GM23248 (cell line): ENCODE results near the gene PPFIA3. TPM values are rescaled to one million over a fixed set of nuclear protein-coding genes. Genes with fewer than 3 reads are reported as not detected.
"Not testable (repeated sequence)": the region's sequence is repeated elsewhere in the genome, so short reads cannot be mapped to it uniquely, and the experiment has no call there.

ENCODE experiments used
- DNase-seq: peaks from one replicate; pipeline ENCODE4 v3.0.0-alpha.2; 2015
- H2AFZ ChIP-seq: fragments of 200-600 bp; sonication (generic); 2 replicates; pipeline ENCODE4 v1.6.1; 2016; ENCODE audit warnings: antibody characterized with exemption
- H3F3A ChIP-seq: fragments of 200-600 bp; sonication (generic); 2 replicates; pipeline ENCODE4 v1.6.1; 2016; ENCODE audit warnings: mild to moderate bottlenecking, antibody characterized with exemption, mixed run types; ENCODE audit not compliant: insufficient read depth
- H3K27ac ChIP-seq: fragments of 200-600 bp; sonication (generic); 2 replicates; pipeline ENCODE4 v1.5.1; 2016; ENCODE audit warnings: mild to moderate bottlenecking
- H3K27me3 ChIP-seq: fragments of 200-600 bp; sonication (generic); replicated peaks from 2 replicates; pipeline ENCODE4 v1.6.1; 2016; ENCODE audit warnings: mild to moderate bottlenecking; ENCODE audit not compliant: insufficient read depth
- H3K36me3 ChIP-seq: fragments of 200-600 bp; sonication (generic); 2 replicates; pipeline ENCODE4 v1.6.1; 2016; ENCODE audit warnings: low read depth, mild to moderate bottlenecking
- H3K4me1 ChIP-seq: fragments of 200-600 bp; sonication (generic); 2 replicates; pipeline ENCODE4 v1.6.1; 2016; ENCODE audit warnings: mild to moderate bottlenecking; ENCODE audit not compliant: insufficient read depth
- H3K4me2 ChIP-seq: fragments of 200-600 bp; sonication (generic); one replicate; pipeline ENCODE4 v1.6.1; 2016; ENCODE audit warnings: mild to moderate bottlenecking; ENCODE audit not compliant: unreplicated experiment
- H3K4me3 ChIP-seq: fragments of 200-600 bp; sonication (generic); 2 replicates; pipeline ENCODE4 v1.5.1; 2016; ENCODE audit warnings: mild to moderate bottlenecking
- H3K79me2 ChIP-seq: fragments of 200-600 bp; sonication (generic); 2 replicates; pipeline ENCODE4 v1.6.1; 2016; ENCODE audit warnings: mild to moderate bottlenecking; ENCODE audit not compliant: insufficient read depth
- H3K9ac ChIP-seq: fragments of 200-600 bp; sonication (generic); 2 replicates; pipeline ENCODE4 v1.6.1; 2016; ENCODE audit warnings: mild to moderate bottlenecking
- H3K9me2 ChIP-seq: fragments of 200-600 bp; sonication (generic); 2 replicates; pipeline ENCODE4 v1.6.1; 2016; ENCODE audit warnings: mixed run types, mild to moderate bottlenecking, moderate library complexity; ENCODE audit not compliant: insufficient read depth
- H3K9me3 ChIP-seq: fragments of 200-600 bp; sonication (generic); one replicate; pipeline ENCODE4 v1.6.1; 2017; ENCODE audit warnings: low read depth
- H4K20me1 ChIP-seq: fragments of 200-600 bp; sonication (generic); 2 replicates; pipeline ENCODE4 v1.6.0; 2016; ENCODE audit not compliant: insufficient read depth
- EZH2 ChIP-seq: fragments of 200-600 bp; sonication (generic); IDR thresholded peaks from 2 replicates; pipeline ENCODE4 v1.6.1; 2018; ENCODE audit warnings: antibody characterized with exemption, mild to moderate bottlenecking; ENCODE audit not compliant: insufficient read depth, poor library complexity, severe bottlenecking
- EZH2phosphoT487 ChIP-seq: fragments of 200-600 bp; sonication (generic); IDR thresholded peaks from 2 replicates; pipeline ENCODE4 v1.6.1; 2018; ENCODE audit warnings: antibody characterized with exemption, moderate library complexity, mild to moderate bottlenecking, low read depth; ENCODE audit not compliant: insufficient read depth
- whole genome bisulfite sequencing, 2 experiments: methylation state at CpG; one replicate each; pipeline ENCODE4 v1.1.6; 2015 to 2017; ENCODE audit warnings: low lambda C conversion rate in 2 of 2, low coverage in 1 of 2; ENCODE audit errors: missing lambda C conversion rate in 2 of 2; 5-methylcytosine and 5-hydroxymethylcytosine counted together
- in situ Hi-C: fragments of 300-500 bp; cut with MboI; formaldehyde crosslinking; loops from 2 replicates; pipeline ENCODE4 v1.15.0; 2020
- polyA plus RNA-seq: library from polyadenylated mRNA; unstranded; fragments of >200 nt; fragmentation: Nextera tagmentation; extraction: Ambion mirVana; gene quantifications from 2 replicates; pipeline ENCODE4 v1.2.1, GENCODE V29; 2016
- total RNA-seq: library from RNA; depleted of rRNA; stranded (reverse); fragments of >200 nt; shearing (Covaris generic); gene quantifications from 2 replicates; pipeline ENCODE4 v1.2.3, GENCODE V29; 2014

The PPFIA3 gene
- total and polyA plus RNA-seq, 2 experiments from 2014 or later = 1.2 to 2.4 TPM

- Histone ChIP-seq H3K36me3 (no peaks in the 10 kb centered on the region), H3K27ac (no peak overlapping the region), H3K9me2 (no peaks in the 10 kb centered on the region), H3K79me2 (no peaks in the 10 kb centered on the region), H3K4me2 (no peak overlapping the region), H3K4me3 (no peak overlapping the region), H3K4me1 (no peaks in the 10 kb centered on the region), H3K27me3 (no peaks in the 10 kb centered on the region; the same call in 1 of the 2 replicates), H3K9me3 (no peaks in the 10 kb centered on the region), H3F3A (0 out of 2 replicates have a peak, but pooled peaks cover 4% of the 10 kb centered on the region), H3K9ac (no peak overlapping the region), H4K20me1 (no peaks in the 10 kb centered on the region), H2AFZ (no peak overlapping the region)
- no peak for TF ChIP-seq EZH2
- no peak for DNase-seq
- WGBS, 2 experiments = 23 to 25% methylated on average over 22 to 23 of the region's 23 CpGs
- in situ Hi-C loops = no loop called here
These were observed 5.8 kb downstream of the PPFIA3 start for GRCh38 chr19:49125025-49125731.

- Histone ChIP-seq H3K4me3 (no peak overlapping the region), H3K27me3 (no peaks in the 10 kb centered on the region; the same call in 1 of the 2 replicates), H3F3A (0 out of 2 replicates have a peak, but pooled peaks cover 4% of the 10 kb centered on the region), H3K9ac (no peak overlapping the region), H3K9me2 (no peaks in the 10 kb centered on the region), H3K36me3 (no peaks in the 10 kb centered on the region), H3K4me1 (no peaks in the 10 kb centered on the region), H2AFZ (no peak overlapping the region), H4K20me1 (no peaks in the 10 kb centered on the region), H3K27ac (no peak overlapping the region), H3K9me3 (no peaks in the 10 kb centered on the region), H3K79me2 (no peaks in the 10 kb centered on the region), H3K4me2 (no peak overlapping the region)
- 72 to 77% methylated on average over 4 of the region's 4 CpGs for WGBS, 2 experiments
- in situ Hi-C loops = no loop called here
- DNase-seq = no peak
- TF ChIP-seq EZH2 (no peak), EZH2phosphoT487 (no peak)
These were observed 7.2 kb downstream of the PPFIA3 start for GRCh38 chr19:49126575-49126974.

- DNase-seq, H4K20me1 ChIP-seq, H3K4me3 ChIP-seq, H3K4me2 ChIP-seq, in situ Hi-C loops, H3K4me1 ChIP-seq, H3K27me3 ChIP-seq, H3K9me2 ChIP-seq, H3K79me2 ChIP-seq, H3K9me3 ChIP-seq, H3K36me3 ChIP-seq, H3K27ac ChIP-seq, H3F3A ChIP-seq, H3K9ac ChIP-seq: not testable (repeated sequence)
- 95 to 97% methylated on average over 11 to 12 of the region's 12 CpGs for WGBS, 2 experiments
- peak overlapping the region; percentile 76 for H2AFZ ChIP-seq
These were observed 7.9 kb downstream of the PPFIA3 start for GRCh38 chr19:49127225-49127624.

- Histone ChIP-seq H3F3A (0 out of 2 replicates have a peak, but pooled peaks cover 4% of the 10 kb centered on the region), H3K4me1 (no peaks in the 10 kb centered on the region), H3K27ac (no peak overlapping the region), H3K9me3 (no peaks in the 10 kb centered on the region), H3K9me2 (no peaks in the 10 kb centered on the region), H3K27me3 (no peaks in the 10 kb centered on the region; the same call in 1 of the 2 replicates), H3K4me2 (peak overlapping the region; percentile 74), H3K4me3 (peak overlapping the region; percentile 64), H3K36me3 (no peaks in the 10 kb centered on the region), H3K9ac (peak overlapping the region; percentile 46; the same call in 1 of the 2 replicates), H2AFZ (peak overlapping the region; percentile 76), H4K20me1 (no peaks in the 10 kb centered on the region), H3K79me2 (no peaks in the 10 kb centered on the region)
- peak; percentile 98 for DNase-seq
- in situ Hi-C loops = no loop called here
- TF ChIP-seq EZH2phosphoT487 = no peak
- 5 to 6% methylated on average over 51 to 60 of the region's 63 CpGs for WGBS, 2 experiments
These were observed 8.6 kb downstream of the PPFIA3 start for GRCh38 chr19:49127674-49128544.
